GM15510 (cell line): ENCODE measurements around the gene RNMT.

Source experiments
- POLR2A ChIP-seq: IDR thresholded peaks from 3 replicates; pipeline ENCODE4 v1.6.1; 2011; ENCODE audit warnings: borderline replicate concordance; ENCODE audit not compliant: insufficient read length; ENCODE audit errors: extremely low read depth

The RNMT gene

GRCh38 chr18:13797157-13797611, 70.7 kb downstream of the RNMT start:
- TF ChIP-seq POLR2A, result no peak

- no peak for TF ChIP-seq POLR2A
These were observed 72.9 kb downstream of the RNMT start for GRCh38 chr18:13799396-13799795.

GRCh38 chr18:13800505-13801259, 74.2 kb downstream of the RNMT start:
- TF ChIP-seq POLR2A, result no peak

- TF ChIP-seq POLR2A, result no peak
These were observed 74.8 kb downstream of the RNMT start for GRCh38 chr18:13801260-13801601.

GRCh38 chr18:13804305-13804704, 77.8 kb downstream of the RNMT start:
- TF ChIP-seq POLR2A, result no peak

- no peak for TF ChIP-seq POLR2A
These were observed 82.0 kb downstream of the RNMT start for GRCh38 chr18:13808294-13809042.

GRCh38 chr18:13809043-13809430, 82.6 kb downstream of the RNMT start:
- no peak for TF ChIP-seq POLR2A

GRCh38 chr18:13809531-13810255, 83.2 kb downstream of the RNMT start:
- TF ChIP-seq POLR2A, result no peak

- no peak for TF ChIP-seq POLR2A
These were observed 84.5 kb downstream of the RNMT start for GRCh38 chr18:13810950-13811485.

GRCh38 chr18:13811993-13812392, 85.5 kb downstream of the RNMT start:
- no peak for TF ChIP-seq POLR2A

GRCh38 chr18:13813271-13813849, 86.9 kb downstream of the RNMT start:
- TF ChIP-seq POLR2A, result no peak
